Thyroid gland (tissue), 4 donors: ENCODE data around the gene SMG6.

Source experiments
- CTCF ChIP-seq, 6 experiments: fragments of 200-600 bp in 3 of 6; fragments of 450-650 bp in 3 of 6; sonication (generic) in 3 of 6; IDR thresholded peaks; one replicate each; pipeline ENCODE4 v1.5.1; 2016 to 2019; ENCODE audit warnings: antibody characterized with exemption in 6 of 6, mild to moderate bottlenecking in 2 of 6, inconsistent platforms in 1 of 6, moderate library complexity in 1 of 6
- POLR2A ChIP-seq, 2 donors: fragments of 450-650 bp; IDR thresholded peaks; one replicate each; pipeline ENCODE4 v1.6.1; 2017; ENCODE audit warnings: antibody characterized with exemption in 2 of 2, mild to moderate bottlenecking in 2 of 2, moderate library complexity in 1 of 2

GRCh38 chr17:2094891-2095535 is 208.6 kb downstream of the SMG6 start:
- TF ChIP-seq CTCF (IDR thresholded peaks at IDR 0.05) (peak; percentile 71 to 99 (median 96)), POLR2A (IDR thresholded peaks at IDR 0.05) (no peak)
